D721Med (cell line): ENCODE data around the gene KMT2C.
"Not testable (repeated sequence)": the region's sequence is repeated elsewhere in the genome, so short reads cannot be mapped to it uniquely, and the experiment has no call there.

Experiments
- DNase-seq: peaks from one replicate; pipeline ENCODE4 v3.0.0; 2011; ENCODE audit warnings: low spot score; ENCODE audit not compliant: insufficient read length
- FAIRE-seq: peaks from 2 replicates; lab custom pipeline; 2011; peaks lifted over from hg19 to GRCh38; lab: Jason Lieb, UNC
- CTCF ChIP-seq: IDR thresholded peaks from 2 replicates; pipeline ENCODE4 v1.5.1; 2012; ENCODE audit warnings: mild to moderate bottlenecking, control low read depth; ENCODE audit not compliant: insufficient read depth; ENCODE audit errors: missing control alignments

Gene KMT2C

DNA sequence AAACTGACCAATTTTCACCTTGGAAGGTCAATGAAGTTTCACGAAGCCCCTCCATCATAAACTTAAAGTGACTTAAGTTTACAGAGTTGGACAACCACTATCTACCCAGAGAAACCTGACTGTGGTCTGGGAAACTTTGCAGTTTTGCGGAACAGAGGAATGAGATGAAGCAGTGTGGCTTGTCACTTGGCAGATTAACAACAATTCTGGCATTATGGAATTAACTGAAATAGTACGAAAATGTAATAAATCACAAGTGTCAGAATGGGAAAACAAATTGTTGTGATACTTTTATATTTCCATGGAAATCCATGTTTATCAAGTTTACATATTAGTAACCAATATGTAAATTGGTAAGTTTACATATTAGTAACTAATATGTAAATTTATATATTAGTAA is 4.9 kb downstream of the KMT2C start:
- DNase-seq (no peak), FAIRE-seq (no peak)
- TF ChIP-seq CTCF = no peak

DNA sequence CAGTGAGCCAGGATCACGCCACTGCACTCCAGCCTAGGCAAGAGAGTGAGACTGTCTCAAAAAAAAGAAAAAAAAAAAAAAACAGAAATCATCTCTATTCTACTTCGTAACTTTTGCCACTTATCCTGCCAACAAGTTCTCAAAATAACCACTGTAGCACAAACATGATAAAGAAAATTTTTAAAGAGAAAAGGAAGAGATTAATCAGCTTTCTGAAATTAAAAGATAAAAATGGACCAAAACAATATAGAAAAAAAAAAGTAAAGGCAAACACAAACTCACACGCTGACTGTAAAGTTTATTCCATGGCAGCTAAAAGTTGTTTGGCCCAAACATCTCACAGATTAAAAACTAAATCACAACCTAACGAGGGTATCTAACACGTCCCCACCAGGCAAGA is 5.7 kb downstream of the KMT2C start:
- not testable (repeated sequence) for DNase-seq, FAIRE-seq

DNA sequence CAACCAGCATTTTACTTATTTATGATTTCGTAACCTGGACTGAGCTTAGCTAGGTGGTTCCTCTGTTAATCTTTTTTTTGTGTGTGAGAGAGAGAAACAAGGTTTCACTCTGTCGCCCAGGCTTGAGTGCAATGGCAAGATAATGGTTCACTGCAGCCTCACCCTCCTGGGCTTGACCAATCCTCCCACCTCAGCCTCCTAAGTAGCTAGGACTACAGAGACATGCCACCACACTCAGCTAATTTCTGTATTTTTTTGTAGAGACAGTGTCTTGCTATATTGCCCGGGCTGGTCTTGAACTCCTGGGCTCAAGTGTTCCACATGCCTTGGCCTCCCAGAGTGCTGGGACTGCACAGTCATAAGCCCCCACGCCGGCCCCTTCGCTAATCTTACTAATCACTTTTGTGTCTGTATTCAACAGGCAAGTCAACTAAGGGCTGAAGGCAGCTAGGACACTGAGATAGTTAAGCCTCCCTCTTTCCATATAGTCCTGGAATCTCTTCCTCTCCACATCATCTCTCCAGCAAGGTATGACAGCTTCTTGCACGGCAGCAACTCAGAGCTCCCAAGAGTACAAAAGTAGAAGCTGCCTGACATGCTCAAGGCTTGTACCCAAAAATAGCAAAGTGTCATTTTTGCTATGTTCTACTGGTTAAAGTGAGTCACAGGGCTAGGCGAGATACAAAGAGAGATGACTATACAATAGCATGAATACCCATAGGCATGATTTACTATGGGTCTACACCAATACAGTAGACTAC is 11.3 kb downstream of the KMT2C start:
- FAIRE-seq (no peak), DNase-seq (no peak)
- TF ChIP-seq CTCF = no peak

DNA sequence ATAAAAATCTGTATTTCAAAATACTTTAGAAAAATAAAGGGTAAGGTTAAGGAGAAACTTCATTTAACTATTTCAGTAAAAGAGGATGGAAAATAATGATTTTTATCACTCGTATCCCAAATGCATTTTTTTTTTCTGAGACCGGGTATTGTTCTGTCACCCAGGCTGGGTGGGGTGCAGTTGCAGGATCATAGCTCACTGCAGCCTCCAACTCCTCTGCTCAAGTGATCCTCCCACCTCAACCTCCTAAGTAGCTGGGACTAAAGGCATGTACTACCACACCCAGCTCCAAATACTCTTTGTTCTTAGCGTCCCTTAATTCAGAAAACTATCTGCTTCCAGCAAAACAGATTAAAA is 11.8 kb downstream of the KMT2C start:
- no peak for DNase-seq
- TF ChIP-seq CTCF = no peak
- FAIRE-seq = no peak

DNA sequence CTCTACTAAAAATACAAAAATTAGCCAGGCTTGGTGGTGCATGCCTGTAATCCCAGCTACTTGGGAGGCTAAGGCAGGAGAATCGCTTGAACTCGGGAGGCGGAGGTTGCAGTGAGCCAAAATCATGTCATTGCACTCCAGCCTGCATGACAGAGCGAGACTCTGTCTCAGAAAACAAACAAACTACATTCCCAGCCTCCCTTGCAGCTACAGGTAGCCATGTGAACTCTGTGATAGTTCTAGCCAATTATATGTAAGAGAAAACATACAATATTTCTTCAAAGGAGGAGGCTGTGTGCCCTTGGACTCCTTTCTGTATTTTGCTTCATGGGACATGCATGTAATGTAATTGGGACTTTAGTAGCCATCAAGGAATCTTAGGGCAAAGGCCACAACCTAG is 12.6 kb downstream of the KMT2C start:
- not testable (repeated sequence) for DNase-seq, FAIRE-seq

DNA sequence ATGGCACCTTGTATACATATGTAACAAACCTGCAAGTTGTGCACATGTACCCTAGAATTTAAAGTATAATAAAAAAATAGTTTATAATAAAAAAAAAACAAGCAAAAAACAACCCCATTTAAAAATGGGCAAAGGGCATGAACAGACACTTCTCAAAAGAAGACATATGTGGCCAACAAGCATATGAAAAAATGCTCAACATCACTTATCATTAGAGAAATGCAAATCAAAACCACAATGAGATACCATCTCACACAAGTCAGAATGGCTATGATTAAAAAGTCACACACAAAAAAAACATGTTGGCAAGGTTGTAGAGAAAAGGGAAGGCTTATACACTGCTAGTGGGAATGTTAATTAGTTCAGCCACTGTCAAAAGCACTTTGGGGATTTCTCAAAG is 14.9 kb downstream of the KMT2C start:
- DNase-seq, FAIRE-seq: not testable (repeated sequence)

- no peak for TF ChIP-seq CTCF
- FAIRE-seq (no peak), DNase-seq (no peak)
These were observed 16.1 kb downstream of the KMT2C start for GRCh38 chr7:152419473-152420429.

DNA sequence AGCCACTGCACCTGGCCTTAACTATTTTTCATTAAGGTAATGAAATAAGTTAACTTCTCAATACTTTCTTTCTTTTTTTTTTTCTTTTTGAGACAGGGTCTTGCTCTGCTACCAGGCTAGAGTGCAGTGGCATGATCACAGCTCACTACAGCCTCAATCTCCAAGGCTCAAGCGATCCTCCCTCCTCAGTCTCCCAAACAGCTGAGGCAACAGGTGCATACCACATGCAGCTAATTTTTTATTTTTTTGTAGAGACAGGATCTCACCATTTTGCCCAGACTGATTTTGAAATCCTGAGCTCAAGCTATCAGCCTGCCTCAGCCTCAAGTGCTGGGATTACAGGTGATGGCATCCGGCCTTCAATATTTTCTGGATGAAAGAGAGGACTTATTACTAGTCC is 21.0 kb downstream of the KMT2C start:
- FAIRE-seq (no peak), DNase-seq (no peak)
- TF ChIP-seq CTCF = no peak
